ENCODE results near the gene LRRC71. TPM values are rescaled to one million over a fixed set of nuclear protein-coding genes. Genes with fewer than 3 reads are reported as not detected.

The LRRC71 gene
- total RNA-seq, 6 donors from 2014 or later, result 0.49 to 13.9 (median 6.3) TPM

DNA sequence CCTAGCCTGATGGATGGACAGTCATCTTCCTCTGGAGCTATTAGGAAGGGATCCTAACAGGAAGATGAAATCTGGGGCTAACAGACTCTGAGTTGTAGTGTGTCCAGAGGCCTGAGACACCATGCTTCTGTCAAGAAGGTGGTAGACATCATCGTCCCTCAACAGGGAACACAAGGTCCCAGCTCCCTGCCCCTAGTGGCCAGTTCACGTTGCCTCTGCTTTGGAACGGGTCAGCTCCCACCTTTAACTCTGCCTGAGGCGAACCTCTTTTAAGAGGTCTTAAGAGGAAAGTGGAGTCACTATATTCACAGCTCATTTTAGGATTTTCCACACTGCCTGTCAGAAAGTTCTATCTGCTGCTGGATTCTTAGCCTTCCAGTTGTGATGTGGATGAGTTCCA is 28.3 kb downstream of the LRRC71 start:
- DNase-seq, result no peak
- Histone ChIP-seq H3K27ac (no peak overlapping the region), H3K4me3 (no peak overlapping the region), H3K36me3 (peaks cover 27 to 98% (median 77%) of the 10 kb centered on the region in 4 donors), H3K27me3 (no peaks in the 10 kb centered on the region), H3K9me3 (no peaks in the 10 kb centered on the region), H3K4me1 (no peaks in the 10 kb centered on the region)
- TF ChIP-seq POLR2A (IDR thresholded peaks at IDR 0.05), result no peak
- no peak for TF ChIP-seq EP300 (IDR thresholded peaks at IDR 0.05)
- no peak for TF ChIP-seq POLR2AphosphoS5 (IDR thresholded peaks at IDR 0.05)
- TF ChIP-seq, protein P1, sequence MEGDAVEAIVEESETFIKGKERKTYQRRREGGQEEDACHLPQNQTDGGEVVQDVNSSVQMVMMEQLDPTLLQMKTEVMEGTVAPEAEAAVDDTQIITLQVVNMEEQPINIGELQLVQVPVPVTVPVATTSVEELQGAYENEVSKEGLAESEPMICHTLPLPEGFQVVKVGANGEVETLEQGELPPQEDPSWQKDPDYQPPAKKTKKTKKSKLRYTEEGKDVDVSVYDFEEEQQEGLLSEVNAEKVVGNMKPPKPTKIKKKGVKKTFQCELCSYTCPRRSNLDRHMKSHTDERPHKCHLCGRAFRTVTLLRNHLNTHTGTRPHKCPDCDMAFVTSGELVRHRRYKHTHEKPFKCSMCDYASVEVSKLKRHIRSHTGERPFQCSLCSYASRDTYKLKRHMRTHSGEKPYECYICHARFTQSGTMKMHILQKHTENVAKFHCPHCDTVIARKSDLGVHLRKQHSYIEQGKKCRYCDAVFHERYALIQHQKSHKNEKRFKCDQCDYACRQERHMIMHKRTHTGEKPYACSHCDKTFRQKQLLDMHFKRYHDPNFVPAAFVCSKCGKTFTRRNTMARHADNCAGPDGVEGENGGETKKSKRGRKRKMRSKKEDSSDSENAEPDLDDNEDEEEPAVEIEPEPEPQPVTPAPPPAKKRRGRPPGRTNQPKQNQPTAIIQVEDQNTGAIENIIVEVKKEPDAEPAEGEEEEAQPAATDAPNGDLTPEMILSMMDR (IDR thresholded peaks at IDR 0.05), result no peak
- no peak for ATAC-seq (ENCODE audit: low FRiP score in 2 of 2)
- WGBS, 2 donors, result 77 to 84% methylated on average over 4 of the region's 4 CpGs

DNA sequence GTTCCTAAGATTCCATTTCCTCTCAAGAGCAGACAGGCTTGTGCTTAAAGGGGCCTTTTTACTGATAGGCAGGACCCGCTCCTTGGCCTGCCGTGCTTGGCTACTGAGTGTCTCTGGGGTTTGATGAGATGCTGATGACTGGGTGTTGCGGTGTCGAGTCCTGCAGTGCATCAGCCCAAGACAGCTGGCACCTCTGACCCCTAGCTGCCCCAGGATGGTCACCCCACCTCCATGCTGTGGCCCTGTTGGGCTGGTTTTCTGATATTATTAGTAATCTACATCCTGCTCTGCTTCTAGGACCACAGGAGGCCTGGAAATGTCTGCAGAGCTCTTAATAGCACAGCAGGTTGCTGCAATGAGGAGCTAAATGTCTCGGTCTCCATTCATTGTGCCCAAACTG is 28.7 kb downstream of the LRRC71 start:
- Histone ChIP-seq H3K27ac (no peak overlapping the region), H3K9me3 (no peaks in the 10 kb centered on the region), H3K36me3 (peaks cover 27 to 96% (median 73%) of the 10 kb centered on the region in 4 donors), H3K27me3 (no peaks in the 10 kb centered on the region), H3K4me1 (no peaks in the 10 kb centered on the region), H3K4me3 (no peak overlapping the region)
- no peak for ATAC-seq (ENCODE audit: low FRiP score in 2 of 2)
- no peak for DNase-seq
- 91 to 93% methylated on average over 5 of the region's 5 CpGs for WGBS, 2 donors
- no peak for TF ChIP-seq EP300 (IDR thresholded peaks at IDR 0.05)
- TF ChIP-seq POLR2AphosphoS5 (IDR thresholded peaks at IDR 0.05), result no peak
- TF ChIP-seq POLR2A (IDR thresholded peaks at IDR 0.05), result no peak
- TF ChIP-seq, protein P1 (IDR thresholded peaks at IDR 0.05), result no peak

DNA sequence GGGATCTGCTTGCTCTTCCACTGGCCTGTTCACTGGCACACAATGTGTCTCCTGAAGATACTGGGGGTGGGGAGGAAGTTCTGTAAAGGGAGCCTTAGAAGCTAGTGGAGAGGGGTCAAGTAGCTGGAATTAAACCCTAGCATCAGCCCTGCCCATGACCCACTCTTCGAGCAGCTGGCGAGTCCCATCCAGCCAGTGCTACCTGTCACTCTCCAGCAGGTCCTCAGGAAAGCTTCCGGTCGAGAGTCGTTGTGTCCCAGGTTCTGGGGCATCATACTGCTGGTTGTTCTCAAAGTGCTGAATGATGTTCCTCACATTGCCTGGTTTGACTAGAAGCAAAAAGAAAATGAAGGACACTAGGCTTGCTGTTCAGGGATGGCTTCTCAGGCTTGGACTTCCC is 30.9 kb downstream of the LRRC71 start:
- DNase-seq (no peak), ATAC-seq (ENCODE audit: low FRiP score in 2 of 2) (no peak)
- peaks cover 27 to 95% (median 72%) of the 10 kb centered on the region in 4 donors for H3K36me3 ChIP-seq
- TF ChIP-seq, protein P1 (IDR thresholded peaks at IDR 0.05), result no peak
- TF ChIP-seq POLR2A (IDR thresholded peaks at IDR 0.05) (no peak), POLR2AphosphoS5 (IDR thresholded peaks at IDR 0.05) (no peak), EP300 (IDR thresholded peaks at IDR 0.05) (no peak)
- WGBS, 2 donors, result 96 to 100% methylated on average over 5 of the region's 5 CpGs
- H3K27ac ChIP-seq, result no peak overlapping the region
- no peaks in the 10 kb centered on the region for H3K9me3 ChIP-seq
- no peaks in the 10 kb centered on the region for H3K4me1 ChIP-seq
- no peak overlapping the region for H3K4me3 ChIP-seq
- no peaks in the 10 kb centered on the region for H3K27me3 ChIP-seq

DNA sequence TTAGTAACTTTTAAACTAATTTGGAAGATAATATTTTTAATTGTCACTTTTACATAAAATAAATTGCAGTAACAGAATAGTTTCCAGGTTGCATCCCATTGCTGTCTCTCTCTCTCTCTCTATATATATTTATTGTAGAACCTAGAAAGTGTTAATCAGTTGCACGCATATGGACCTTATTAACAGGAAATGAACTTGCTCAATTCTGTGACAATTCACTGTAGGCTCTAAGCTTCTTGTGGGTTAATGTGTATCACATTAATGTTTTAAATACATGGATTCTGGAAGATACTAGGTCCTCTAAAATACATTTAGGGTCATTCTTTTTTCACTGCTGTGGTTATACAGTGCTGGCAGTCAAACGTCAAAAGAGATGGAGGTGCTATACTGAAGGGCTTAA is 33.1 kb downstream of the LRRC71 start:
- H3K36me3 ChIP-seq, result peaks cover 16 to 95% (median 74%) of the 10 kb centered on the region in 4 donors
- H3K27ac ChIP-seq, result no peak overlapping the region
- ATAC-seq (ENCODE audit: low FRiP score in 2 of 2), result no peak

DNA sequence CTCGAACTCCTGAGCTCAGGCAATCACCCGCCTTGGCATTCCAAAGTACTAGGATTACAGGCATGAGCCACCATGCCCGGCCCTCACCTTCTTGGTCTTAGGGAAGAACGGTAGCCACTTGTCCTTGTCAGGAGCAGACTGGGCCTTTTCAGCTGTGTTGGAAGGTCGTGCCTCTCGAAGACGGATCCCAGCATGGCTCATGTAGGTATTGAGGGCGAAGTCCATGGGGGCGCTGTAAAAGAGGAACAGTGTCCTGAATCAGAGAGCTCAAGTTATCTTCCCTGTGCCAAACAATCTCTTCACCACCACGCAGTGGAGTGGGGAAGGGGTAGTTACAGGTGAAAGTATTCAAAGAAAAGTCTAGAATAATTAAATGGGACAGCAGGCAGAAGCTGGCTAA is 35.9 kb downstream of the LRRC71 start:
- Histone ChIP-seq H3K27ac (no peak overlapping the region), H3K27me3 (no peaks in the 10 kb centered on the region), H3K9me3 (no peaks in the 10 kb centered on the region), H3K4me1 (no peaks in the 10 kb centered on the region), H3K36me3 (peaks cover 25 to 94% (median 73%) of the 10 kb centered on the region in 4 donors), H3K4me3 (no peak overlapping the region)
- DNase-seq (no peak), ATAC-seq (ENCODE audit: low FRiP score in 2 of 2) (no peak)
- 95 to 97% methylated on average over 5 to 10 of the region's 10 CpGs for WGBS, 2 donors
- TF ChIP-seq, protein P1 (IDR thresholded peaks at IDR 0.05), result no peak
- no peak for TF ChIP-seq EP300 (IDR thresholded peaks at IDR 0.05)
- no peak for TF ChIP-seq POLR2A (IDR thresholded peaks at IDR 0.05)
- TF ChIP-seq POLR2AphosphoS5 (IDR thresholded peaks at IDR 0.05), result no peak

More for the DNA sequence above, 33.1 kb downstream of the LRRC71 start:
- 69 to 70% methylated on average over 2 of the region's 2 CpGs for WGBS, 2 donors
- Histone ChIP-seq H3K4me1 (no peaks in the 10 kb centered on the region), H3K9me3 (no peaks in the 10 kb centered on the region), H3K27me3 (no peaks in the 10 kb centered on the region), H3K4me3 (no peak overlapping the region)
- DNase-seq, result no peak
- TF ChIP-seq POLR2A (IDR thresholded peaks at IDR 0.05) (no peak), EP300 (IDR thresholded peaks at IDR 0.05) (no peak), POLR2AphosphoS5 (IDR thresholded peaks at IDR 0.05) (no peak)
- TF ChIP-seq, protein P1 (IDR thresholded peaks at IDR 0.05), result no peak
